Endothelial cell (in vitro differentiated cells): ENCODE results near the gene PRELID1. TPM values are rescaled to one million over a fixed set of nuclear protein-coding genes. Genes with fewer than 3 reads are reported as not detected.
A peak's percentile ranks its signal among the peaks of the same experiment; 100 is the strongest.

Experiments
- DNase-seq: peaks from one replicate; pipeline ENCODE4 v3.0.0; 2021; ENCODE audit warnings: low spot score
- H3K27ac Mint-ChIP-seq: one replicate; pipeline ENCODE4 v1.8.0; 2021; ENCODE audit warnings: mixed read lengths, inconsistent platforms; ENCODE audit not compliant: unreplicated experiment
- H3K27me3 Mint-ChIP-seq: one replicate; pipeline ENCODE4 v1.8.0; 2021; ENCODE audit warnings: mild to moderate bottlenecking, moderate library complexity, mixed read lengths, inconsistent platforms; ENCODE audit not compliant: unreplicated experiment
- H3K36me3 Mint-ChIP-seq: one replicate; pipeline ENCODE4 v1.8.0; 2021; ENCODE audit warnings: mild to moderate bottlenecking, low read depth, mixed read lengths, inconsistent platforms; ENCODE audit not compliant: unreplicated experiment
- H3K4me1 Mint-ChIP-seq: one replicate; pipeline ENCODE4 v1.8.0; 2021; ENCODE audit warnings: mild to moderate bottlenecking, mixed read lengths, inconsistent platforms; ENCODE audit not compliant: unreplicated experiment
- H3K4me3 Mint-ChIP-seq: one replicate; pipeline ENCODE4 v1.8.0; 2021; ENCODE audit warnings: mild to moderate bottlenecking, mixed read lengths, inconsistent platforms; ENCODE audit not compliant: unreplicated experiment
- H3K9me3 Mint-ChIP-seq: one replicate; pipeline ENCODE4 v1.8.0; 2021; ENCODE audit warnings: mixed read lengths, inconsistent platforms; ENCODE audit not compliant: unreplicated experiment
- CTCF ChIP-seq: fragments of 200-600 bp; sonication (generic); IDR thresholded peaks from one replicate; pipeline ENCODE4 v1.5.0; 2021; ENCODE audit warnings: antibody characterized with exemption; ENCODE audit not compliant: unreplicated experiment
- total RNA-seq: library from RNA; stranded (reverse); fragmentation: NEBNext Ultra II Directional; extraction: Animal tissue kit (Norgen Biotek cat#: 25700); gene quantifications from one replicate; pipeline ENCODE4 v1.2.1, GENCODE V29; 2021; ENCODE audit not compliant: unreplicated experiment

PRELID1 gene
- total RNA-seq, 1 donor from 2014 or later: 198 TPM

GRCh38 chr5:177346820-177347219 lies 43.2 kb downstream of the PRELID1 start:
- Mint-ChIP-seq H3K27ac (no peak overlapping the region), H3K27me3 (peaks cover 5% of the 10 kb centered on the region), H3K4me1 (peaks cover 23% of the 10 kb centered on the region), H3K4me3 (no peak overlapping the region), H3K9me3 (no peaks in the 10 kb centered on the region), H3K36me3 (peaks cover 21% of the 10 kb centered on the region)
- no peak for DNase-seq
- no peak for TF ChIP-seq CTCF

- Mint-ChIP-seq H3K36me3 (peaks cover 21% of the 10 kb centered on the region), H3K27ac (no peak overlapping the region), H3K9me3 (no peaks in the 10 kb centered on the region), H3K27me3 (peaks cover 8% of the 10 kb centered on the region), H3K4me1 (peaks cover 23% of the 10 kb centered on the region), H3K4me3 (no peak overlapping the region)
- DNase-seq: no peak
- TF ChIP-seq CTCF: no peak
These were observed 44.1 kb downstream of the PRELID1 start for GRCh38 chr5:177347699-177348098.

GRCh38 chr5:177349362-177349647 lies 45.7 kb downstream of the PRELID1 start:
- no peak for TF ChIP-seq CTCF
- Mint-ChIP-seq H3K36me3 (peaks cover 15% of the 10 kb centered on the region), H3K27ac (no peak overlapping the region), H3K4me1 (peaks cover 28% of the 10 kb centered on the region), H3K27me3 (peaks cover 8% of the 10 kb centered on the region), H3K9me3 (no peaks in the 10 kb centered on the region), H3K4me3 (peak overlapping the region; percentile 58)
- no peak for DNase-seq

- Mint-ChIP-seq H3K4me1 (peaks cover 28% of the 10 kb centered on the region), H3K36me3 (peaks cover 15% of the 10 kb centered on the region), H3K9me3 (no peaks in the 10 kb centered on the region), H3K27me3 (peaks cover 8% of the 10 kb centered on the region), H3K4me3 (peak overlapping the region; percentile 99), H3K27ac (no peak overlapping the region)
- TF ChIP-seq CTCF: no peak
- no peak for DNase-seq
These were observed 46.2 kb downstream of the PRELID1 start for GRCh38 chr5:177349762-177350161.

GRCh38 chr5:177350776-177351391 lies 47.3 kb downstream of the PRELID1 start:
- H3K27ac Mint-ChIP-seq: peak overlapping the region; percentile 99
- H3K27me3 Mint-ChIP-seq: peaks cover 8% of the 10 kb centered on the region
- H3K36me3 Mint-ChIP-seq: peaks cover 15% of the 10 kb centered on the region
- DNase-seq: no peak
- H3K4me1 Mint-ChIP-seq: peaks cover 28% of the 10 kb centered on the region
- no peaks in the 10 kb centered on the region for H3K9me3 Mint-ChIP-seq
- peak overlapping the region; percentile 99 for H3K4me3 Mint-ChIP-seq
- no peak for TF ChIP-seq CTCF
